NK-92 treated with Interleukin-12 subunit alpha and Interleukin-12 subunit beta, amount 100 ng/mL, for 24 hours (cell line): Measurements from ENCODE around the gene FRS2.

Experiments
- DNase-seq: peaks from one replicate; lab custom pipeline; 2025; lab: John Stamatoyannopoulos, UW

FRS2 gene

GRCh38 chr12:69466867-69467266, 3.3 kb upstream of the FRS2 start:
- no peak for DNase-seq

GRCh38 chr12:69467366-69467765, 2.8 kb upstream of the FRS2 start:
- no peak for DNase-seq

- DNase-seq: no peak
Measured at GRCh38 chr12:69468237-69469026, 1.8 kb upstream of the FRS2 start.

GRCh38 chr12:69469854-69470188, 367 bp upstream of the FRS2 start:
- DNase-seq: no peak

- DNase-seq: no peak
Measured at GRCh38 chr12:69471076-69471430, 865 bp downstream of the FRS2 start.

- DNase-seq: no peak
Measured at GRCh38 chr12:69471667-69472385, 1.6 kb downstream of the FRS2 start.

GRCh38 chr12:69473262-69473661, 3.1 kb downstream of the FRS2 start:
- DNase-seq: no peak

- DNase-seq: no peak
Measured at GRCh38 chr12:69474456-69474855, 4.3 kb downstream of the FRS2 start.

GRCh38 chr12:69475237-69475975, 5.2 kb downstream of the FRS2 start:
- DNase-seq: no peak

- DNase-seq: no peak
Measured at GRCh38 chr12:69476276-69477017, 6.3 kb downstream of the FRS2 start.

GRCh38 chr12:69479675-69480074, 9.5 kb downstream of the FRS2 start:
- no peak for DNase-seq

GRCh38 chr12:69480698-69481097, 10.5 kb downstream of the FRS2 start:
- no peak for DNase-seq

- no peak for DNase-seq
Measured at GRCh38 chr12:69481133-69481532, 10.9 kb downstream of the FRS2 start.

GRCh38 chr12:69483700-69484099, 13.5 kb downstream of the FRS2 start:
- no peak for DNase-seq

- DNase-seq: no peak
Measured at GRCh38 chr12:69484428-69484827, 14.2 kb downstream of the FRS2 start.

GRCh38 chr12:69490920-69491643, 20.9 kb downstream of the FRS2 start:
- no peak for DNase-seq

GRCh38 chr12:69492739-69493138, 22.6 kb downstream of the FRS2 start:
- no peak for DNase-seq

- no peak for DNase-seq
Measured at GRCh38 chr12:69495071-69495470, 24.9 kb downstream of the FRS2 start.

GRCh38 chr12:69497308-69498026, 27.3 kb downstream of the FRS2 start:
- no peak for DNase-seq

- no peak for DNase-seq
Measured at GRCh38 chr12:69500631-69501030, 30.4 kb downstream of the FRS2 start.
